ENCODE results near the gene CASZ1.

GRCh38 chr1:10755970-10756521 lies 40.4 kb downstream of the CASZ1 start:
- no peak for TF ChIP-seq POLR2A (IDR thresholded peaks at IDR 0.05)
- TF ChIP-seq CTCF (IDR thresholded peaks at IDR 0.05) = no peak

Data from esophagus squamous epithelium (tissue), 4 donors.